Glutamatergic neuron (in vitro differentiated cells): ENCODE data around the gene GDPD5. TPM values are rescaled to one million over a fixed set of nuclear protein-coding genes. Genes with fewer than 3 reads are reported as not detected.

Source experiments
- DNase-seq: peaks from one replicate; pipeline ENCODE4 v3.0.0; 2022
- H3K27ac Mint-ChIP-seq: one replicate; pipeline ENCODE4 v1.8.0; 2020; ENCODE audit warnings: mild to moderate bottlenecking, mixed read lengths, inconsistent platforms; ENCODE audit not compliant: unreplicated experiment
- H3K27me3 Mint-ChIP-seq: one replicate; pipeline ENCODE4 v1.8.0; 2020; ENCODE audit warnings: mild to moderate bottlenecking, moderate library complexity, mixed read lengths, inconsistent platforms; ENCODE audit not compliant: unreplicated experiment
- H3K36me3 Mint-ChIP-seq: one replicate; pipeline ENCODE4 v1.8.0; 2020; ENCODE audit warnings: mild to moderate bottlenecking, mixed read lengths, inconsistent platforms; ENCODE audit not compliant: unreplicated experiment
- H3K4me1 Mint-ChIP-seq: one replicate; pipeline ENCODE4 v1.8.0; 2020; ENCODE audit warnings: mild to moderate bottlenecking, low read depth, mixed read lengths, inconsistent platforms; ENCODE audit not compliant: unreplicated experiment
- H3K4me3 Mint-ChIP-seq: one replicate; pipeline ENCODE4 v1.8.0; 2020; ENCODE audit warnings: mild to moderate bottlenecking, mixed read lengths, inconsistent platforms; ENCODE audit not compliant: unreplicated experiment
- H3K9me3 Mint-ChIP-seq: one replicate; pipeline ENCODE4 v1.8.0; 2020; ENCODE audit warnings: mild to moderate bottlenecking, moderate library complexity, mixed read lengths, inconsistent platforms; ENCODE audit not compliant: unreplicated experiment
- CTCF ChIP-seq: fragments of 200-600 bp; sonication (generic); IDR thresholded peaks from one replicate; pipeline ENCODE4 v1.5.0; 2021; ENCODE audit not compliant: partially characterized antibody, unreplicated experiment
- total RNA-seq: library from RNA; stranded (reverse); fragmentation: NEBNext Ultra II Directional; extraction: Animal tissue kit (Norgen Biotek cat#: 25700); gene quantifications from one replicate; pipeline ENCODE4 v1.2.1, GENCODE V29; 2021; ENCODE audit not compliant: unreplicated experiment

The GDPD5 gene
- total RNA-seq, 1 donor from 2014 or later, result 147 TPM

- no peak overlapping the region for H3K4me3 Mint-ChIP-seq
- peaks cover 4% of the 10 kb centered on the region for H3K36me3 Mint-ChIP-seq
- TF ChIP-seq CTCF, result no peak
- H3K27ac Mint-ChIP-seq, result no peak overlapping the region
- DNase-seq, result no peak
- H3K9me3 Mint-ChIP-seq, result peaks cover 13% of the 10 kb centered on the region
- H3K4me1 Mint-ChIP-seq, result peaks cover 5% of the 10 kb centered on the region
- peaks cover 9% of the 10 kb centered on the region for H3K27me3 Mint-ChIP-seq
Observed at GRCh38 chr11:75481922-75482606, 43.7 kb downstream of the GDPD5 start.

- H3K9me3 Mint-ChIP-seq, result peaks cover 11% of the 10 kb centered on the region
- H3K4me3 Mint-ChIP-seq, result no peak overlapping the region
- peaks cover 7% of the 10 kb centered on the region for H3K4me1 Mint-ChIP-seq
- H3K27ac Mint-ChIP-seq, result no peak overlapping the region
- no peak for TF ChIP-seq CTCF
- peaks cover 4% of the 10 kb centered on the region for H3K36me3 Mint-ChIP-seq
- H3K27me3 Mint-ChIP-seq, result peaks cover 6% of the 10 kb centered on the region
- peak; percentile 40 for DNase-seq
Observed at GRCh38 chr11:75481223-75481921, 44.4 kb downstream of the GDPD5 start.

- Mint-ChIP-seq H3K9me3 (peaks cover 11% of the 10 kb centered on the region), H3K27ac (peak overlapping the region; percentile 52), H3K4me1 (peaks cover 7% of the 10 kb centered on the region), H3K27me3 (peaks cover 11% of the 10 kb centered on the region), H3K4me3 (no peak overlapping the region), H3K36me3 (peaks cover 4% of the 10 kb centered on the region)
- DNase-seq, result no peak
- no peak for TF ChIP-seq CTCF
Observed at GRCh38 chr11:75480185-75481175, 45.3 kb downstream of the GDPD5 start.

GRCh38 chr11:75479597-75480145 lies 46.1 kb downstream of the GDPD5 start:
- no peak for DNase-seq
- no peak for TF ChIP-seq CTCF
- Mint-ChIP-seq H3K9me3 (peaks cover 16% of the 10 kb centered on the region), H3K27ac (no peak overlapping the region), H3K4me3 (no peak overlapping the region), H3K4me1 (peaks cover 7% of the 10 kb centered on the region), H3K36me3 (peaks cover 4% of the 10 kb centered on the region), H3K27me3 (peaks cover 12% of the 10 kb centered on the region)
